H9 (cell line): ENCODE measurements around the gene NEDD9. TPM values are rescaled to one million over a fixed set of nuclear protein-coding genes. Genes with fewer than 3 reads are reported as not detected.

Source experiments
- DNase-seq: peaks from one replicate; pipeline ENCODE4 v3.0.0-alpha.2; 2017
- H2AFZ ChIP-seq: one replicate; pipeline ENCODE4 v1.6.1; 2013; ENCODE audit warnings: mild to moderate bottlenecking, low read length, control low read depth, moderate library complexity
- H2AK5ac ChIP-seq: 2 replicates; pipeline ENCODE4 v1.6.1; 2013; ENCODE audit warnings: low read length, control low read depth, mixed read lengths; ENCODE audit not compliant: insufficient read length
- H2BK120ac ChIP-seq: one replicate; pipeline ENCODE4 v1.6.1; 2013; ENCODE audit warnings: low read depth, mild to moderate bottlenecking, low read length, control low read depth, inconsistent platforms; ENCODE audit not compliant: poor library complexity, severe bottlenecking
- H2BK12ac ChIP-seq: 2 replicates; pipeline ENCODE4 v1.6.1; 2013; ENCODE audit warnings: low read length, control low read depth, mixed read lengths, low read depth; ENCODE audit not compliant: insufficient read length
- H2BK15ac ChIP-seq: 2 replicates; pipeline ENCODE4 v1.6.1; 2013; ENCODE audit warnings: low read depth, low read length, control low read depth
- H2BK20ac ChIP-seq: one replicate; pipeline ENCODE4 v1.6.1; 2013; ENCODE audit warnings: low read depth, mild to moderate bottlenecking, low read length, control low read depth, inconsistent platforms; ENCODE audit not compliant: poor library complexity, severe bottlenecking
- H2BK5ac ChIP-seq: 2 replicates; pipeline ENCODE4 v1.6.1; 2013; ENCODE audit warnings: low read length, control low read depth, mixed read lengths; ENCODE audit not compliant: insufficient read length
- H3K14ac ChIP-seq: 2 replicates; pipeline ENCODE4 v1.6.1; 2013; ENCODE audit warnings: low read length, control low read depth; ENCODE audit not compliant: insufficient read depth
- H3K18ac ChIP-seq: 2 replicates; pipeline ENCODE4 v1.6.1; 2013; ENCODE audit warnings: low read depth, mild to moderate bottlenecking, mixed read lengths, low read length, control low read depth; ENCODE audit not compliant: insufficient read length
- H3K23ac ChIP-seq: 2 replicates; pipeline ENCODE4 v1.6.1; 2013; ENCODE audit warnings: low read length, control low read depth, mixed read lengths, low read depth; ENCODE audit not compliant: insufficient read length
- H3K23me2 ChIP-seq: 2 replicates; pipeline ENCODE4 v1.6.1; 2013; ENCODE audit warnings: low read depth, mild to moderate bottlenecking, mixed read lengths, low read length, control low read depth; ENCODE audit not compliant: insufficient read length, poor library complexity, severe bottlenecking
- H3K27ac ChIP-seq: 2 replicates; pipeline ENCODE4 v1.5.1; 2013; ENCODE audit warnings: low read length, control low read depth, mixed read lengths, low read depth; ENCODE audit not compliant: insufficient read length
- H3K27me3 ChIP-seq: 2 replicates; pipeline ENCODE4 v1.6.1; 2013; ENCODE audit warnings: low read length, control low read depth, inconsistent platforms; ENCODE audit not compliant: insufficient read depth
- H3K4ac ChIP-seq: 2 replicates; pipeline ENCODE4 v1.6.1; 2013; ENCODE audit warnings: low read depth, mild to moderate bottlenecking, control low read depth, inconsistent platforms, low read length, moderate library complexity
- H3K4me1 ChIP-seq: 2 replicates; pipeline ENCODE4 v1.6.1; 2013; ENCODE audit warnings: low read length, control low read depth, inconsistent platforms; ENCODE audit not compliant: insufficient read depth
- H3K4me2 ChIP-seq: 2 replicates; pipeline ENCODE4 v1.6.1; 2013; ENCODE audit warnings: low read length, control low read depth, mixed read lengths; ENCODE audit not compliant: insufficient read length, insufficient read depth
- H3K56ac ChIP-seq: 2 replicates; pipeline ENCODE4 v1.6.1; 2013; ENCODE audit warnings: low read depth, mild to moderate bottlenecking, mixed read lengths, low read length, control low read depth; ENCODE audit not compliant: insufficient read length
- H3K79me1 ChIP-seq: 2 replicates; pipeline ENCODE4 v1.6.1; 2013; ENCODE audit warnings: low read depth, mild to moderate bottlenecking, moderate library complexity, low read length, control low read depth, inconsistent platforms; ENCODE audit not compliant: insufficient read depth, poor library complexity, severe bottlenecking
- H3K79me2 ChIP-seq: 2 replicates; pipeline ENCODE4 v1.6.1; 2013; ENCODE audit warnings: low read length, control low read depth, inconsistent platforms; ENCODE audit not compliant: insufficient read depth
- H3K9ac ChIP-seq: 2 replicates; pipeline ENCODE4 v1.6.1; 2013; ENCODE audit warnings: low read length, control low read depth, mixed read lengths; ENCODE audit not compliant: insufficient read length; ENCODE audit errors: extremely low read depth
- H3K9me3 ChIP-seq: one replicate; pipeline ENCODE4 v1.6.1; 2013; ENCODE audit warnings: low read depth, low read length, inconsistent platforms; ENCODE audit not compliant: control insufficient read depth
- H3T11ph ChIP-seq: one replicate; pipeline ENCODE4 v1.6.1; 2013; ENCODE audit warnings: mild to moderate bottlenecking, low read length, control low read depth, inconsistent platforms
- H4K20me1 ChIP-seq: one replicate; pipeline ENCODE4 v1.6.1; 2013; ENCODE audit not compliant: control insufficient read depth, insufficient read length, insufficient read depth
- H4K5ac ChIP-seq: 2 replicates; pipeline ENCODE4 v1.6.1; 2013; ENCODE audit warnings: low read depth, mild to moderate bottlenecking, mixed read lengths, low read length, control low read depth; ENCODE audit not compliant: insufficient read length
- H4K8ac ChIP-seq: replicated peaks from 2 replicates; pipeline ENCODE4 v1.6.1; 2013; ENCODE audit warnings: low read length, control low read depth, mixed read lengths, low read depth; ENCODE audit not compliant: insufficient read length
- H4K91ac ChIP-seq: 2 replicates; pipeline ENCODE4 v1.6.1; 2013; ENCODE audit warnings: low read depth, mild to moderate bottlenecking, moderate library complexity, mixed read lengths, low read length, control low read depth; ENCODE audit not compliant: insufficient read length
- H3K27ac Mint-ChIP-seq, 3 experiments: 2 replicates in 2 of 3; 3 replicates in 1 of 3; pipeline ENCODE4 v1.8.0; 2020 to 2021; ENCODE audit warnings: mixed read lengths in 3 of 3, mild to moderate bottlenecking in 1 of 3, moderate library complexity in 1 of 3
- H3K27me3 Mint-ChIP-seq: 2 replicates; pipeline ENCODE4 v1.8.0; 2021; ENCODE audit warnings: low read depth, mild to moderate bottlenecking, moderate library complexity, mixed read lengths
- H3K36me3 Mint-ChIP-seq, 3 experiments: 2 replicates in 2 of 3; 3 replicates in 1 of 3; pipeline ENCODE4 v1.8.0; 2020 to 2021; ENCODE audit warnings: low read depth in 3 of 3, mixed read lengths in 3 of 3; ENCODE audit not compliant: insufficient read depth in 1 of 3
- H3K4me1 Mint-ChIP-seq, 2 experiments: 2 replicates each; pipeline ENCODE4 v1.8.0; 2020; ENCODE audit warnings: mixed read lengths in 2 of 2
- H3K4me3 Mint-ChIP-seq, 2 experiments: 2 replicates in 1 of 2; 3 replicates in 1 of 2; pipeline ENCODE4 v1.8.0; 2020 to 2021; ENCODE audit warnings: mild to moderate bottlenecking in 2 of 2, mixed read lengths in 2 of 2, moderate library complexity in 1 of 2
- H3K9me3 Mint-ChIP-seq, 2 experiments: 2 replicates in 1 of 2; 3 replicates in 1 of 2; pipeline ENCODE4 v1.8.0; 2020; ENCODE audit warnings: mild to moderate bottlenecking in 2 of 2, mixed read lengths in 2 of 2, moderate library complexity in 1 of 2
- CTCF ChIP-seq: fragments of 200-600 bp; sonication (generic); conservative IDR thresholded peaks from 3 replicates; pipeline ENCODE4 v1.8.0; 2021; ENCODE audit warnings: antibody characterized with exemption, mild to moderate bottlenecking
- WGBS: extraction: QIAGEN DNeasy Blood & Tissue Kit; methylation state at CpG from one replicate; pipeline ENCODE4 v1.1.7; 2013; ENCODE audit warnings: missing lambda C conversion rate, low lambda C conversion rate, mixed read lengths; ENCODE audit not compliant: insufficient read length; ENCODE audit errors: extremely low coverage; 5-methylcytosine and 5-hydroxymethylcytosine counted together
- total RNA-seq: library from RNA; stranded (reverse); gene quantifications from 2 replicates; pipeline ENCODE4 v1.2.1, GENCODE V29; 2021

Gene NEDD9
- total RNA-seq, 1 experiment from 2014 or later = 5.5 TPM

- Histone ChIP-seq H3K4me1 (0 out of 2 replicates have a peak, but pooled peaks cover 2% of the 10 kb centered on the region), H3K79me2 (no peaks in the 10 kb centered on the region), H2BK15ac (no peak overlapping the region), H3K23ac (no peak overlapping the region), H3K4me2 (no peak overlapping the region), H3K23me2 (no peaks in the 10 kb centered on the region), H3T11ph (no peak overlapping the region), H3K56ac (no peak overlapping the region), H3K9ac (no peak overlapping the region), H2BK12ac (no peak overlapping the region), H3K9me3 (no peaks in the 10 kb centered on the region), H3K4ac (no peak overlapping the region), H3K79me1 (no peaks in the 10 kb centered on the region), H3K27ac (no peak overlapping the region), H3K27me3 (0 out of 2 replicates have a peak, but pooled peaks cover 3% of the 10 kb centered on the region), H4K5ac (no peak overlapping the region), H2AK5ac (no peak overlapping the region), H2AFZ (no peak overlapping the region), H2BK5ac (no peak overlapping the region), H4K91ac (no peak overlapping the region), H3K14ac (no peak overlapping the region), H3K18ac (no peak overlapping the region), H2BK20ac (no peak overlapping the region), H2BK120ac (no peak overlapping the region), H4K8ac (no peak overlapping the region), H4K20me1 (no peaks in the 10 kb centered on the region)
- no peak for TF ChIP-seq CTCF
- peaks cover 3 to 5% (median 4%) of the 10 kb centered on the region in 3 experiments; a peak in 5 of 7 replicates for H3K36me3 Mint-ChIP-seq
- peaks cover 6 to 8% of the 10 kb centered on the region in 2 experiments; a peak in 4 of 5 replicates for H3K9me3 Mint-ChIP-seq
- H3K4me1 Mint-ChIP-seq = peaks cover 7 to 13% of the 10 kb centered on the region in 2 experiments
- H3K4me3 Mint-ChIP-seq = no peak overlapping the region
- WGBS = no CpG with 5 or more reads among the region's 6 CpGs
- H3K27me3 Mint-ChIP-seq = peaks cover 13% of the 10 kb centered on the region
- no peak for DNase-seq
- H3K27ac Mint-ChIP-seq = no peak overlapping the region
Observed at GRCh38 chr6:11246722-11247121, 14.3 kb upstream of the NEDD9 start.
